Epithelial cell of esophagus (primary cell): ENCODE data around the gene COL8A1.
"Not testable (repeated sequence)": the region's sequence is repeated elsewhere in the genome, so short reads cannot be mapped to it uniquely, and the experiment has no call there.

Experiments
- DNase-seq: peaks from one replicate; pipeline ENCODE4 v3.0.0; 2010; ENCODE audit warnings: low read depth
- H3K4me3 ChIP-seq: 2 replicates; pipeline ENCODE4 v1.5.1; 2011; ENCODE audit warnings: mild to moderate bottlenecking, low read length, control low read depth
- TF ChIP-seq, protein P1 (sequence below): IDR thresholded peaks from 2 replicates; pipeline ENCODE4 v1.5.1; 2011; ENCODE audit warnings: low read depth, mild to moderate bottlenecking, low read length, control low read depth, inconsistent platforms; ENCODE audit not compliant: insufficient read depth; ENCODE audit errors: missing control alignments

The COL8A1 gene

DNA sequence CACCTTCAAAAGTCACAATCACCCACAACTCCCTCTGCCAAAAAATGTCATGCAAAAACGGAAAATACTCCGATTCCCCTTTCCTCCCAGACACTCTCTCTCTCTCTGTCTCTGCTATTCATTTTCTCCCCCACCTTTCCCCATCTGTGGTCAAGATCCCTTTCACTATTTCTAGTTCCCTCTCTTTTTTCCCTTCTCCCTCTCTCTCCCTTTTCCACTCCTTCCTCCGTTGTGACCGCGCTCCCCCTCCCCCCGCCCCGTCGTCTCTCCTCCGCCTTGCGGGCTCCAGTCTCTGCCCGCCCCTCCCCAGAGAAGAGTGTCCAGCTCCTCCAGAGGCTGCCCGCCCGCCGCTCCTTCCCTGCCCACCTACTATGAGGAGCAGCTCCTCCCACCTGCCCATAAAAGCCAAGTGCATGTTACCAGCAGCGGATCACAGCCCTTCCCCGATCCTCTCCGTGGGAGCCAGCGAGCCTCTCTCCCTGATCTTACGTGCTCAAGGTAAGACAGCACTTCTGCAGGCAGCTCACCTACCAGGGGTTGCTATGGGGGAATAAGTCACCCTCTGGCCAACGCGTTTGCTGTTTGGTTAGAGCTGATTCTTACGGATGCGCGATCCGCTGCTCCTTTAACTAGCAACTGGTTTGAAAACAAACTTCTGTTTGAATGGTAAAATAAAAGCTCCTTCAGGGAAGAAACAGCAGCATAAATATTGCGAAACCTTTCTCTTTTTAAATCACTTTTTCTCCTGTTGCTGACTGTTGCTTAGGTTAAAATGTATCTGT is at the start of gene COL8A1:
Gene COL8A1 (plus strand): TSS at position 428 of the 782 bp plus-strand sequence. CDS start 152,089 bp downstream, outside the sequence.
- peak within 1 kb of the TSS; percentile 43 for H3K4me3 ChIP-seq
- peak; percentile 52 for DNase-seq
- TF ChIP-seq, protein P1, sequence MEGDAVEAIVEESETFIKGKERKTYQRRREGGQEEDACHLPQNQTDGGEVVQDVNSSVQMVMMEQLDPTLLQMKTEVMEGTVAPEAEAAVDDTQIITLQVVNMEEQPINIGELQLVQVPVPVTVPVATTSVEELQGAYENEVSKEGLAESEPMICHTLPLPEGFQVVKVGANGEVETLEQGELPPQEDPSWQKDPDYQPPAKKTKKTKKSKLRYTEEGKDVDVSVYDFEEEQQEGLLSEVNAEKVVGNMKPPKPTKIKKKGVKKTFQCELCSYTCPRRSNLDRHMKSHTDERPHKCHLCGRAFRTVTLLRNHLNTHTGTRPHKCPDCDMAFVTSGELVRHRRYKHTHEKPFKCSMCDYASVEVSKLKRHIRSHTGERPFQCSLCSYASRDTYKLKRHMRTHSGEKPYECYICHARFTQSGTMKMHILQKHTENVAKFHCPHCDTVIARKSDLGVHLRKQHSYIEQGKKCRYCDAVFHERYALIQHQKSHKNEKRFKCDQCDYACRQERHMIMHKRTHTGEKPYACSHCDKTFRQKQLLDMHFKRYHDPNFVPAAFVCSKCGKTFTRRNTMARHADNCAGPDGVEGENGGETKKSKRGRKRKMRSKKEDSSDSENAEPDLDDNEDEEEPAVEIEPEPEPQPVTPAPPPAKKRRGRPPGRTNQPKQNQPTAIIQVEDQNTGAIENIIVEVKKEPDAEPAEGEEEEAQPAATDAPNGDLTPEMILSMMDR = no peak

DNA sequence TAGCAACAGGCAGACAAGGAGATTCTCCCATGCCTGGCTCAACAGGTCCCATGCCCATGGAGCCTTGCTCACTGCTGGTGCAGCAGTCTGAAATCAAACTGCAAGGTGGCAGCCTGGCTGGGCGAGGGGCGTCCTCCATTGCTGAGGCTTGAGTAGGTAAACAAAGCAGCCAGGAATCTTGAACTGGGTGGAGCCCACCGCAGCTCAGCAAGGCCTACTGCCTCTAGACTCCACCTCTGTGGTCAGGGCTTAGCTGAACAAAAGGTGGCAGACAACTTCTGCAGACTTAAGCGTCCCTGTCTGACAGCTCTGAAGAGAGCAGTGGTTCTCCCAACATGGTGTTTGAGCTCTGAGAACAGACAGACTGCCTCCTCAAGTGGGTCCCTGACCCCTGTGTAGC is 49.2 kb upstream of the COL8A1 start:
- not testable (repeated sequence) for DNase-seq, H3K4me3 ChIP-seq

DNA sequence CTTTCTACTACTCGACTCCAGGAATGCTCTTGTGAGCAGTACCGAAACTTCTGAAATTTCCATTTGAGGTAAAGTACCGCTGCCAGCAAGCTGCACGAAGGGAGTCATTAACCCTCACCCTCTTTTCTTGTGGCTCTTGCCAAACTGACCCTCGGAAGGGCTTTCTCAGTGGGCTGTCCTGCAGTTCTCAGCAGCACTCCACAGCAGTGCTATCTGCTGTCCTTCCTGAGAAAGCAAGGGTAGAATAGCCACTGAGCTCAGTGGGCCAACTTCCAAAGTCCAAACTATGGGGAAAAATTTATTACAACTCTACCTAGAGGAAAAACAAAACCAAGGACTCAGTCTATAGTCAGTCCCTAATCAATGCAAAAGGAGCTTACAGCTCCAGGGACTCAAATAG is 38.5 kb upstream of the COL8A1 start:
- DNase-seq = no peak
- TF ChIP-seq, protein P1 = no peak
- H3K4me3 ChIP-seq = no peak overlapping the region

DNA sequence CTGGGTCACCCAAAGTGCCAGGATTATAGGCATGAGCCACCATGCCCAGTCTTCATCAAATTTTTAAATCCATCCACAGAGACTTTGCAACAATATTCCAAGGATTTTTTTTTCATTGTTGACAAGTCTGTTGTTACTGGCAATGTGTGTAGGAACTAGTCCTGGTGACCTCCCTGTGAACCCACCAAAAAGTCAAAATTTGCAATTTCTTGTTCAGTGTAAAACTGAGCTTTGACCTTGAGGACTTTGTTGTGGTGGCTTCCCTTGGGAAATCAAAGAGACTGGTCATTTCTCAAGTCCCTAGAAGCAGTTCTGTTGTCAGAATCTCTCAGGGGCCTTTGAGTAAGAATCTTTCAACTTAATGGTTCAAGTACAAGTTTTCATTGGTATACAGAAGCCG is 36.9 kb upstream of the COL8A1 start:
- H3K4me3 ChIP-seq = no peak overlapping the region
- no peak for DNase-seq
- TF ChIP-seq, protein P1 = no peak

DNA sequence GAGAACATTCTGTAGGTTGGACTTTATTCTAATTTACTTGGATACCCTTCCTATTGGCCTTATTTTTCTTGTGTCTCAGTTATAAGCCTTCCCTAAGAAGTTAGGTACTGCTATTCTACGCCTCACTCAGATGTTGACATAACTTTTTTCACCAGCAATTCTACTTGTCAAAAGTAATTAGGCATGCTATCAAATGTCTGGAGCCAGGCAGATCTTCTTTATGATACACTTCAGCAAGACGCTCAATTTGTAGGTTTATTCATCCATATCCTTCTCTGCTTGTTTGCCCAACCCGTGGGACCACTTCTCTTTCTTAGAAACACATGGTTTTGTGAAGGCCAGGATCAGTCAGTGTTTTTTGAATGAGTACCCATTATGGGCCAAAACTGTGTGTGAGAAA is 36.2 kb upstream of the COL8A1 start:
- DNase-seq = no peak
- H3K4me3 ChIP-seq = no peak overlapping the region
- TF ChIP-seq, protein P1 = no peak

DNA sequence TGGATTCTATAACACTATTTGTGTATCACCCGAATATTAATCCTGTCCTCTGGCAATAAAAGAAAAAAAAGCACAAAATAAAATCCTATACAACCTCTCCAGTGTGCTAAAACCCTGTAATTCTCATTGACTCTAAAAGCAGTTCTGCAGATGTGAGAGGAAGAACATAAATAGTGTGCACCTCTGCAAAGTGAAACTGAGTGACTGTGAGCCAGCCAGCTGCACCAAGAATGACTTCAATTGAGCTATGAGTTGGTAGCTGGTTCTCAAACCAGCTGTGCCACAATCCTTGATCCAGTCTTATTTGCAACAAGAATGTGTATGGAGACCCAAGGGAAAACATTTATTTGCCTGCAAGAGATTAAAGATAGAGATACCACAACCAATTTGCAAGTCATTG is 31.2 kb upstream of the COL8A1 start:
- DNase-seq = no peak
- H3K4me3 ChIP-seq = no peak overlapping the region
- TF ChIP-seq, protein P1 = no peak

DNA sequence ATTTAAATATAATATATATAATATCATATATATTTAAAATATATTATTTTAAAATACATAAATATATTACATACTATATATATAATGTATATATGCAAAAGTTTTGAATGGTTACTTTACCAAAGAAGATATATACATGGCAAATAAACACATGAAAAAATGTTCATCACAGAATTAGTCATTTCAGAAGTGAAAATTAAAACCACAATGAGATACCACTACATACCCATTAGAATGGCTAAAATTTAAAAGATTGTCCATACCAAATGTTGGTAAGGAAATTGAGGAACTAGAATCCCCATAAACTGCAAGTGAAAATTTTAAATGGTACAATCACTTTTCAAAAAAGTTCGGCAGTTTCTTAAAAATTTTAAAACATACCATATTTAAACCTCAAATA is 23.6 kb upstream of the COL8A1 start:
- TF ChIP-seq, protein P1 = no peak
- no peak overlapping the region for H3K4me3 ChIP-seq
- DNase-seq = no peak
